OCI-LY7 (cell line): ENCODE data around the gene C2orf81.

ENCODE experiments used
- CTCF ChIP-seq: fragments of 200-600 bp; sonication (generic); conservative IDR thresholded peaks from 2 replicates; pipeline ENCODE4 v1.5.1; 2014; ENCODE audit warnings: mild to moderate bottlenecking, antibody characterized with exemption, low read length, moderate library complexity, mixed read lengths
- EZH2phosphoT487 ChIP-seq: fragments of 200-600 bp; sonication (generic); IDR thresholded peaks from 2 replicates; pipeline ENCODE4 v1.6.1; 2018; ENCODE audit warnings: low read depth, borderline replicate concordance, mild to moderate bottlenecking, mixed run types, antibody characterized with exemption, low read length, moderate library complexity, mixed read lengths

GRCh38 chr2:74375838-74376237 is 45.6 kb downstream of the C2orf81 start:
- TF ChIP-seq CTCF (no peak), EZH2phosphoT487 (no peak)
